Right lobe of liver (tissue), 4 donors: Measurements from ENCODE around the gene SPG21.

Experiments used
- CTCF ChIP-seq, 4 donors: fragments of 200-600 bp in 3 of 4; fragments of 450-650 bp in 1 of 4; IDR thresholded peaks; one replicate each; pipeline versions ENCODE4 v1.5.1 to v1.8.0; 2016 to 2022; ENCODE audit warnings: antibody characterized with exemption in 4 of 4, mild to moderate bottlenecking in 2 of 4
- POLR2A ChIP-seq: fragments of 450-650 bp; IDR thresholded peaks from one replicate; pipeline ENCODE4 v1.6.1; 2017; ENCODE audit warnings: antibody characterized with exemption, mild to moderate bottlenecking
- donor health status: DM: no; HTN: no; CAD: no.
- donor health status: DM: no; HTN: no; CAD: no.
- donor health status: DM: no; HTN: yes; CAD: no.

- TF ChIP-seq POLR2A: no peak
- no peak for TF ChIP-seq CTCF (IDR thresholded peaks at IDR 0.05)
These were observed 74.0 kb downstream of the SPG21 start for GRCh38 chr15:64915518-64916227.
